HG03469 (cell line): ENCODE measurements around the gene ASTN1.

Experiments used
- ATAC-seq: cut with Tn5 transposase; IDR thresholded peaks from one replicate; pipeline ENCODE4 v1.9.1; 2021; ENCODE audit warnings: mild to moderate bottlenecking, moderate library complexity, moderate number of reproducible peaks; ENCODE audit not compliant: unreplicated experiment

The ASTN1 gene

DNA sequence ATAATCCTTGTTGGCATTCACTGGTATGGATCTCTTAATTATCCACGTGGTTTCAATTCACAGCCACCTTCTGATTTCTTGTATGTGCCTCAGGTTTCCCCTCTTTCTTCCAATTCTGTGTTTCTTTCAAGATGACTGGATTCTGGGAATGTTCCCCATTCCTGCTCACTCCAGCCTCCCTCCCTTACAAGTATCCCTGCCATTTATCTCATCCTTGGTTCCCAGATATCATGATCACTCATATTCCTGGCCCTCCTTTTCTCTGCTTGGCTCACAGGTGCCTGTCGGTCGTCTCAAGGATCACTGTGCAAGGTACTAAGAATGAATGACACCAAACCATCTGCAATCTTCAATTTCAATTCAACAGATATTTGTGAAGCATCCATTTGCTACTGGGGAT, 279.2 kb downstream of the ASTN1 start:
- ATAC-seq, result no peak

DNA sequence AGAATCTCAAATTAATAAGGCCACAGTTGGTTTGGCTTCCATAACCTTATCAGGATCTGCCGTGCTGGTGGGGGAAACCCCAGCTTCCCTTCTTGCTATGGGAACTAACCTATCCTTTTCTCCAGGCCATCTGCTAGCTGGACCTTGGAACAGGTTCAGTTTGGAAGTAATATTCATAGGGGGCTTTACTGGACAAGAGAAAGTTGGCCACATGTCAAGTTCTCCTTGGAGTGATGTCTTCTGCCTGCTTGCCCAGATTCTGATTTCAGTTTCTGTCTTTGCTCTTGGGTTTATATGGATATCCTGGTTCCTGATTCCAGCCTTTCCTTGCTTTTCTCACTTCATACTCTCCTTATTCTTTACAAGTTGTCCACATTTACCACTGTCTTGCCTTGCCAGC, 279.6 kb downstream of the ASTN1 start:
- ATAC-seq, result no peak

DNA sequence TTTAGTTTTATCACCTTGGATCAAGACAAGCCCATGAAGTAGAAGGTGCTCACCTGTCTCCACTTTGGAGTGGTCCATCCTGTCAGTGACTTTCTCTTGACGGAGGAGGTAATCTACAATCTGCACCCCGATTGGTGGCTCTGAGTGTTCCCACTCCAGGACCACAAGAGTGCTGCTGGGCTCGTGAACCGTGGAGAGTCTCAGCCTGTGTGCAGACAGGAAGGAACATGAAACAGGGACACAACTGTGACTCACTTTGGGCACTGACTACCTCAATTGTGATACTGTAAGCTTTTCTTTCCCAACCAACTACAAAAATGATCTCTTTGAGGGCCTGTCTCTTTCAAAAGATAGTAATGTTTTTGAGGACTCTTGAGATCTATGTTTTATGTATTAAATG, 280.2 kb downstream of the ASTN1 start:
- ATAC-seq, result no peak

DNA sequence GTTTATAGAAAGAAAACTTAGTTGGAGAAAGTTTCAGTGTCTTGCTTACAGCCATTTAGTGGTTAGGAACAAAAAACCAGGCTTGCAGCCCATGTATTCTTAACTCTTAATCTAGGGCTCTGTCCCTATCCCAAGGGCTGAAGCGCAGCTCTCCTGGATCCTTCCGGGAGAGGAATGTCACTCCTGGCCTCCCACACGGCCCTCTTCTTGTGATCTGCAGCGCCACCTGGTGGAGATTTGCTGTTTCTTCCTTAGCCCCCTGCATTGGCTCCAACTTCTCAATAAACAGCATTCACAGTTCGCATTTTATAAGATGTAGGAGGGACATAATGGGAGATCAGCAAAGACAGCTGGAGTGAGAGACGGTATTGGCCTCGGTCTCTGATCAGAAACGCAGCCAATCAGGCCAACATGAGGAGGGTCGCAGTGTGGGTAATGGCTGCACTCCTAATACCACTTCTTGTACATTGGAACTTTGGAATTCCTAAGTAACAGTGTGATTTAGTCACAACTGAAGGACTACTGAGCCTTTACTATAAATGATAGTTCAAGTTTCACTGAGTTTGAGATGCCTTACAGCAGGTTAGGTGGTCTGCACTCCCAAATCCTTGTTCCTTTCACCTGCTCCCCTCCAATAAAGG, 283.4 kb downstream of the ASTN1 start:
- no peak for ATAC-seq

DNA sequence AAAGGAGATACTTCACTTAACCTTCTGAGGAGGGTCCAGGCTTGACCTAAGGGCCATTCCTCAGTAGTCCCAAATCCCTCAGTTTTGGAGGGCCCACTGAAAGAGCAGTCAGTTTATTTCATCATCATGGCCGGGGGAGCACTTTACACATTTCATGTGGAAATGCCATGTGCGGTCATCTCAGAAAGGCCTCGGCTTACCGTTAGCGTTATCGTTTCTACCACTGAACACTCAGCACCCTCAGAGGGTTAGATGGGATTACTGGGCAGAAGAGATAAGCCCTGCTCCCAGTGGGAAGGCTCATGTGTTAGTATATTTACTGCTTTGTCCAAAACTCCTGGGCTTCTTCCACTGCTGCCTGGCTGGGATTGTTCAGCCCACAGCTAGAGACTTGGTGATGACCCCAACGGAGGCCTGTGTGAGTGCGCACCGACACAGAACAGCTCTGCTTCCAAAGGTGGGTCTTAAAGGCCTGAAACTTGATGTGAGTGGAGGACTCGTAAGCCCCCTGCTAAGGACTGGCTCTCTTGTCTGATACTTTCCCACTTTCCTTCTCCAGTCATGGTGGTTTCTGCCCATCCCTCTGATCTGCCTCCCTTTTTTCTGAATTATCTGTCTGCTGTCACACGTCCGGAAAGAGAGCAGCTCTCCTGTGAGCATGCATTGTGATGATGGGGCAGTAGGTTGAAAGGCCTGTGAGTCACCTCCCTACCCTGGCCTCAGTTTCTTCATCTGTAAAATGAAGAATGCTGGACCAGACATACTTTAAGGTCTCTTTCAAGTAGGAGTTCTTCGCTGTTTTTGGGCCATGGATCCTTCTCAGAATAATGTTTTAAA, 284.5 kb downstream of the ASTN1 start:
- ATAC-seq, result no peak

DNA sequence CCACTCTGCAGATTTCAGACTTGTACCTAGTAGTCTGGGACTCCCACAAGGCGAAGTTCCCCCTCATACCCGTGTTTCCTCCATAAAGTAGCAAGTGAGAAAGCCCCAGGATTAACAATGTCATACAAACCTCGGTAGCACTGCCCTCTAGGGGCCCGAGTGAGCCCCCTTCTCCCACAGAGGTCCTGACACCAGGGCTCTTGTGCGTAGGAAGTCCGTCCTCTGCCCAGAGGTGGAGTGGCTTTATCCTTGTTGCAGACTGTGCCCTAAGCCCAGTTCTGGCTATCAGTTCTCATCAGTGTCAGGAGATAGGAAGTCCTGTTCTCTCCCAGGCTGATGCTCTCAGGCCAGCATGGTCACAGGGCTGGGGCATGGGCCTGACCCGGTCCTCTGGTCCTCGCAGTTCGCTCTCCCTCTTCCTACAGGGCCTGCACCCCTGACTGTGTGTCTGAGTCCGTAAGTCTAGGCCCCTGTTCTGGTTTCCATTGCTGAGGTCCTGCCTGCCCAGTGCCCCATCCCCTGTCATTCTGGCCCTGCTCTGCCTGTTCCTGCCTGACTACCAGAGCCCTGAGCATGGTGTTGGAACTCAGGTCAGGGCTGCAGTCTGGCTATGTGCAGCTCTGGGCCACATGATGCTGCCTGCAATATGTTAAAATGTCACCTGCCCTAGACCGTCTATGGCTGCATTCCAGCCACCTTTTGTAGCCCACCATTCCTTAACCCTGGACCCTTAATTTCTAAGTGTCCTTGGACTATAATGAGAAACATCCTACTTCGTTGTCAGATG, 285.6 kb downstream of the ASTN1 start:
- no peak for ATAC-seq

DNA sequence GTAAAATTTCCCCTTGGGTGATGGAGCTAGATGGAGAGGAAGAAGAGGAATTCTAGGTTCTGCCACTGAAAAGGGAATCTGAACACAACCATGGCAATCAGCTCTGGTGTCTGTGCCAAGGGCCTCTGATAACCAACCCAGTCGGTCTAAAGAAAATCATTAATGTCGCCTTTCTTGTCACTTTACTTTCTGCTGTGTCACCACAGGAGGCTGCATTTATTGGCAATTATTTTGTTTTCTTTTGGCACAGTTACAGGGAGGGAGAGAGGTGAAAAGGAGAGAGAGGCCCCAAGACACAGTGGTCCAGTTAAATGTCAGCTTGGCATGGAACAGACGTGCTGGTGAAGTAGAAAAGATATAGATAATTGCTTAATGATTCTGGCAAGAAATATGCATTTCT, 287.0 kb downstream of the ASTN1 start:
- ATAC-seq, result no peak

DNA sequence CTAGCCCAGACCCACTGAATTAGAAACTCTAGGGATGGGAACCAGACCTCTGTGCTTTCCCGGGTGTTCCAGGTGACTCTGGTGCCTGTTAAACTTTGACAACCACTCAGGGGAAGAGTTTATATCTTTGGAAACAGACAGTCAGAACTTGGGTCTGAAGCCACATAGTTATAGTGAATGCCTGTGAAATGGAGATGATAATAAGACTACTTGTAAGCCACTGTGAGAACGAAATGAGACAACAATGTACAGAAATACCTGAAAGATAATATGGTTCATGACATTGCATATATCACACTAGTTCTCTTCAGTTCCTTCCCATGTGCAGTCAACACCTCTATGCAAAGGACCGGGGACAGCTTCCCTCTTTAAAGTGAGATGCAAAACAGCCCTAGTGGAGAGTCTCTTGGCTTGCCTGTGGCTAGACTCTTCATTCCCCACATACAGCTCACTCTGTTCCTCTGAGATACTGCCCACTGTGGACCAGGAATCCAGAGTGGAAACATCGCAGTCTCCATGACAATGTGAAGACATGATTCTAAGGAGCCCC, 287.5 kb downstream of the ASTN1 start:
- ATAC-seq, result no peak

DNA sequence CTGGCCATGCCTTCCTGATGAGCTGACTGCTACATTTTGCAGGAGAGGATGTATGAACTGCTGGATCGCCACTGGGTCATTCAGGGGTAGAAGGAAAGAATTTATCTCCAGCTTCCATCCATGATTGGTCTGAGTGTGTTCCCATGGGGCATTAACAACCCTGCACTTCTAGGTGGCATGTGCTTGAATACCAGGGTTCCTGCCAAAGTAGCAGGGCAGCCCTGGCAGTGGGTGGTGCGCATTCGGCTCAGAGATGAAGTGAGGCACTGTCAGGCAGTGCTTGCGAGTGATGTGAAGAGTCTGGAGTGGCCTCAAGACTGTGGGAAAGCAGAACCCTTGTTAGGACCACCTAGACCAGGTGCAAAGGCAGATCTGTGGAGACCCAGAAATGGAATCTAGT, 294.9 kb downstream of the ASTN1 start:
- ATAC-seq, result no peak

DNA sequence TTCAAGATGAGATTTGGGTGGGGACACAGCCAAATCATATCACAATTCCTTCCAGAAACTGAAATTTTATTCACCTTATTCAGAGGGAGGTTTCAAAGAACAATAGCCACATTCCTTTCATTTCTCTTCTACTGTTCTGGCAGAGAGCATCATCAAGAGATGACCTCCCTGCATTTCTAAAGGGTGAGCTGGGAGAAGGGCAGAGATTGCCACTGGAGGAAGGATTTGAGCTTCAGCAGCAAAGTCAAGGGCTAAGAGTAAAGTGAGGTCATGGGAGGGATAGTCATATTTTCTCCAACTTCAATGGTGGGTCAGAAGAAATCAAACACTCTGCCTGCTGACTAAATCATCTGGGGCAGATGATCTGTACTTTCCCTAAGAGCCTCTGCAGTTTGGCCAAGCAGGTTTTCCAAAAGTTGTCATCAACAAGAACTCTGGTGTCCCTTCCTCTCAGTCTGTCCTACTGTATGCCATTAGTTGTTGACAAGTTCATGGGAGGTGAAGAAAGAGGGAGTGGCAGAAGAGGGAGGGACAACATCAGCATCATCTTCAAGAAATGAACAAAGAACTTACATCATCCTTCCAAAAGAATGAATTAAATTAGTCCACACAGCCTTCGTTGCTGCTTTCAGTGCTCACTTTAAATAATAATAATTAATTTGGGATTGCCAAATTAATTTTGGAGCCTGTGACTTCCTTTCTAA, 298.3 kb downstream of the ASTN1 start:
- ATAC-seq, result no peak

DNA sequence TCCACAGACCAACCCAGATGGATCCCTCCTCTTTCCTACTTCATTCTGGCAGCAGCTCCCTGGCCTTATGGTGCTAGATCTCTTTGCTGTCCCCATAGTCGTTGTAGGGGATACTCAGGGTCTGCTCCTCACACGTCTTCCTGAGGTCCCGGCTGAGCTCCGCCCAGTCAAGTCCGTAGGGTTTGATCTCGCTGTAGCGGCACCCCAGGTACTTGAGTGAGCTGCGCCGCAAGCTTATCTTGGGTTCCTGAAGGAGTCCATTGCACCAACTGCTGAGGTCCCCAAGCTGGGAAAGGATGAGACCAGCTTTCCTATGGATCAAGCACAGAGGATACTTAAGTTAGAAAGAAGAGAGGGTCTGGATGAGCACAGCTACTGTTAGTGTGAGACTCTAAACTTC, 300.3 kb downstream of the ASTN1 start:
- no peak for ATAC-seq

DNA sequence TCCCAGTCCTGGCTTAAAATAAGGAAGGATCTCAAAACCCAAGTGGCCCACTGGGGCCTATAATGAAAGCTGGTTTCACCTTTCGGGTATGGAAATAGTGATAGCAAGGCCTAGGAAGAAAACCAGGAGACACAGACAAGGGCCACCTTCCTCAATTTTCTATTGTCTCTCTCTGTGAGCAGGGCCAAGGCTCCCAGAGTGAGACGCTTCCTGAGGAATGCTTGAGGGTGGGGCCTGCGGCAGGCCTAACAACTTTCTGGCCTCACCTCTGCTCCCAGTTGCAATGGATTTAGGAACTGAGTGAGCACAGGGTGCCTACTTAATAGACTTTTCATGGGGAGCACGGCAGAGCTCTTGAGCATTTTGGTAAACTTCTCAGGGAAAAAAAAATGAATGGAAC, 300.9 kb downstream of the ASTN1 start:
- no peak for ATAC-seq

DNA sequence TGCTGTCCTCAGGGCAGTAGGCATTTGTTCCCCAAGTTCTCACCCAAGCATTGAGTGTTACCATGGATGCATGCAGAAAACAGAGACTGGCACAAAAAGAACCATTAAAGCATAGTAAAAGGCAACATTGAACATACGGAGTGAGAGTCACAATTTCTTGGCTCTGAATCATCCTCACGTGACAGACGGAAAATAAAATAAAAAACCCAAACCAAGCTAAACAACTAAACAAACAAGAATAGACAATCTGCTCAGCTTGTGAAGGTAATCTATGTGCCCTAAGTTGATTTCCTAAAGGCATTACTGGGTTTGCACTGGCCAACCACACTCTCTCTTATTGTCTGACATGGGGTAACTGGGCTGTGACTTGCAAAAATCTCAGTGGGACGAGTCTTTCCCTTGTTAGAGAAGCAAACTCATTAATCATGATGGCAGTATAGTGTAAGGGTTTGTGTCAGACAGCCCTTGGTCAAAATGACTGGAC, 306.0 kb downstream of the ASTN1 start:
- no peak for ATAC-seq

DNA sequence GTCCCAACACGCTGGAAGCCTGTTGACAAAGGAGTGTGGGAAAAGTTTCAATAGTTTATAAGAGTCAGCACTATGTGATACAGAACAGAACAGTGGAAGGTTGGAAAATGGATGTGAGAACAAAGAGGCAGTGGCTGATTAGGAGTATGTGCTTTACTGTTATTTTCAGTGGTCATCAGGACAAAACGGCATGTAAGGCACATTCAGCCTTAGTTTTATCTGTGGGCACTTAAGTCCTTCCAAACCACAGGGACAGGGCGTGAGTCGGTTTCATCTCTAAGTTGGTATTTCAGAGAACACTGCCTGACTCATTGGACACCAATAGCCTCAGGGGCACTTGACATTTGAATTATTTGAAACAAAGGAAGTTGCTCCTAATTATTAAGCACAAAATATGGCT, 306.9 kb downstream of the ASTN1 start:
- no peak for ATAC-seq

DNA sequence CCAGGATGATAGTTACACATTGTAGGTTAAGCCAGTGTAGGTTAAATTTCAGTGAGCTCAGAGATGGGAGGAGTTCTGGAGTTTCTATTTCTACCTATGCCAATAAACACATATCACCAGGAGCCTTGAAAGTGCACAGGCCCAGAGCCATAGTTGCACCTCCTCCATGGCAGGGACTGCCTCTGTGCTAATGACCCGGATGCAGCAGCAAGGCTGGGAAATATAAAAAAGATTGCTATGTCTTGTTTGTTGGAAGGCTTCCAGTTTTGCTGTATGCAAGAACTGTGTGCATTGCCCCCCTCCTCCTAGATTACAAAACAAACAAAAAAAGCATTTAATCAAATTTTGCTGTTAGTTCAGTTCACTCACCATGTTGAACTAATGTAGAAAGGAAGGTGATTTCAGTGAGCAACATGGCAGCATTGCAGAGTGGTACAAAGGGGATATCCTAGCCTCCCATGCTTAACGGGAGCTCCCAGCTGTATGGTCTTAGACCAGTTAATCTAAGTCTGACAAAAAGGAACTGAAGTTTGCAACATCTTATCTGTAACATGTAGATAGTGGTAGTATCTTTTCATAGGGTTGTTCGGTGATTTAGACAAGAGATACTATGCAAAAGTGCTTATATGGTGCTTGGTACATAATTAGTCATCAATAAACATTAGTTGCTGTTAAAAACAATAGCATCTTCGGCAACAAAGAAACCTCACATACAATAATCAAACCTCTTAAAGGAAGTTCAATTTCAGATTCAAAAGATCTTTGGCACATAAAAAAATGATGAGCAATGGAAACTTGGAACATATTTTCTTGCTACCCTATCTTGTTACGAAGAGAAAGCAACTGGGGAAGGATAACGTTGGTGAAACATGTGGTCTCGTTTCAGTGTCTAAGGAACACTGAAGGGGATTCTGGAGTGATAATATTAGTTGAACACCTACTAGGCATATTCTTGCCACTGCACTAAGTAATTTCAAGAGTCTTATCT, 309.5 kb downstream of the ASTN1 start:
- ATAC-seq, result no peak

DNA sequence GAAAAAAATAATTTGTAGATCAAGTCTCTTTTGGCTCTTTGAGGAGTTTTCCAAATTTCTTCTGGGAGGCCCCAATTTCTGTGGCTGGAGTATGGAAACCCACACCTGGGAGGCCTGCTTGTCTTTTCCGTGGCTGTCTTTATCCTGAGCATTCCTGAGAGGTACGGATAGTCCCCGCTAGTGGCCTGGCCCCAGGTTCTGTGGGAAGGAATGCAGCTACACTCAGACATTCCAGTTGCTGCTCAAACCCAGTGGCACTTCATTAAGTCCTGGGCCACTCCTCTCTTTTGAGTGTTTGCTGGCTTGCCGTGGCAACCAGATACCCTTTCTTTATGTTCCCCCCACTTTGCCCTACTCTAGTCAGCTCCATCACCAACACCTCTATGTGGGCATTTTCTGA, 310.4 kb downstream of the ASTN1 start:
- ATAC-seq, result no peak

DNA sequence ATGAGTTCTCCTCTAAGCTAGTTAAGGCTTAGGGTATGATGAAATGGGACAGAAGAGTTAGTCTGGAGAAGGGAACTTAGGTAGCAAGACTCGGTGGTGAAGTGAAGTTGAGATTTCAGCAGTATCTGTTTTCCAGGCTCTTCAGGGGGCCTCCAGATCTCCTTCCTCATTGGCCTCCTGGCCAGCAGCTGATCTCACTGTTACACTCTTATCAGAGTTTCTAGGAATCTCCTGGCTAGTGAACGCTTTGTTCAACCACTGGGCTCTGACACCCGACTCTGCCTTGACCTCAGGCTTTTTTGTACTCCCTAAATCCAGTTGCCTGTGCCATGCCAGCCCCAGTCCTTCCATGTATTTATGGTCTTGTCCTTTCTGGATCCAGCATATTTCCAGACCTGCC, 311.0 kb downstream of the ASTN1 start:
- no peak for ATAC-seq

DNA sequence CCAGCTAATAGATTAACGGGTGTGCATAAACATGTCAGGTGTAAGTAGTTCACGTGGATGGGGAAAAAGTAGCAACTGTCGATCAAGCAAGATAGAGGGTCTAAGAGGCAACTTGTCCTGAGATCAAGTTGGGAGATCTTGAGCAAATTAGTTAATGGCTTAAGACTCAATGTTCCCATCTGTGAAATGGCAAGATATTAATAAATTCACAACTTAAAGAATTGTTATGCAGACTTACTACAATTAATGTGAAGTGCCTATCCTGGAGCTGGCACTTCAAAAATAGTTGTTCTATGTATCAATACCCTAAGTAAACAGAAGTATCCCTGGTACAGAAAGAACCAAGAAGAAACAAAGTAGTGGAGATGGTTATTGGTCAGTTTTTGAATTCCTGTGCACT, 312.4 kb downstream of the ASTN1 start:
- ATAC-seq, result no peak

DNA sequence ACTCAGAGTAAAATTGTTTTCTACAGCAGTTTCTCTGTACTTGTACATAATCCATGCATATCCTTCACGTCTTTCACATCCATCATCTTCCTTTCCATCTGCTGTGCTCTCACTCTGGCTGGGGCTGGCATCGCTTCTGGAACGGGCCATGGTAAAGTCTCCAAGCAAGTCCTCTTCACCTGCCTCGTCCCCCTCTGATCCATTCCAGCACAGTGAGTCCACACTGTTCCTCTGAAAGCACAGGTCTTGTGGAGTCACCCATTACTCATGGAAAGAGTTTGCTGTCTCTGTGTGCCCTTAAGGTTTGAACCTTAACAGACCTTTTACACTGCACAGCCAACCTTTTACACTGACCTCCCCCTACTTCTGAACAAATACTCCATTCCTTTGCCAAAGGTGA, 313.6 kb downstream of the ASTN1 start:
- ATAC-seq, result no peak

DNA sequence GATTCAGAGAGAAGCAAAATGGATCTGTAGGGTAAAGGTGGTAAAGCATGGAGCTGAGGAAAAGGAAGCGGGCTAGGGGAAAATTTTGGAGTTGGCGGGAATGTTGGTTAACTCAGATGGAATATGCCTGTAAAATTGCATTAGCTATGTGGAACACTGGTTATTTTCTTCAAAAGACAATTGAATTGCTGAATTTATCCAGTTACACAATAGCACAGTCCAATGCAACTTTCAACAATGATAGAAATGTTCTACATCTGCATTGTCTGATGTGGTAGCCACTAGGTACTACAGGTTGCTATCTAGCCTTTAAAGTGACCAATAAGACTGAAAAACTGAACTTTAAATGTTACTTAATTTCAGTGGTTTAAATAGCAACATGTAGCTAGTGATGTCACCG, 315.2 kb downstream of the ASTN1 start:
- ATAC-seq, result no peak
